ENCODE data around the gene SPRED1.
"Not testable (repeated sequence)": the region's sequence is repeated elsewhere in the genome, so short reads cannot be mapped to it uniquely, and the experiment has no call there.

Gene SPRED1

GRCh38 chr15:38231436-38231835 is 21.2 kb upstream of the SPRED1 start:
- Histone ChIP-seq H3K4me3 (no peak overlapping the region), H3K27ac (no peak overlapping the region)
- DNase-seq (ENCODE audit: low spot score), result no peak
- TF ChIP-seq, protein P1, sequence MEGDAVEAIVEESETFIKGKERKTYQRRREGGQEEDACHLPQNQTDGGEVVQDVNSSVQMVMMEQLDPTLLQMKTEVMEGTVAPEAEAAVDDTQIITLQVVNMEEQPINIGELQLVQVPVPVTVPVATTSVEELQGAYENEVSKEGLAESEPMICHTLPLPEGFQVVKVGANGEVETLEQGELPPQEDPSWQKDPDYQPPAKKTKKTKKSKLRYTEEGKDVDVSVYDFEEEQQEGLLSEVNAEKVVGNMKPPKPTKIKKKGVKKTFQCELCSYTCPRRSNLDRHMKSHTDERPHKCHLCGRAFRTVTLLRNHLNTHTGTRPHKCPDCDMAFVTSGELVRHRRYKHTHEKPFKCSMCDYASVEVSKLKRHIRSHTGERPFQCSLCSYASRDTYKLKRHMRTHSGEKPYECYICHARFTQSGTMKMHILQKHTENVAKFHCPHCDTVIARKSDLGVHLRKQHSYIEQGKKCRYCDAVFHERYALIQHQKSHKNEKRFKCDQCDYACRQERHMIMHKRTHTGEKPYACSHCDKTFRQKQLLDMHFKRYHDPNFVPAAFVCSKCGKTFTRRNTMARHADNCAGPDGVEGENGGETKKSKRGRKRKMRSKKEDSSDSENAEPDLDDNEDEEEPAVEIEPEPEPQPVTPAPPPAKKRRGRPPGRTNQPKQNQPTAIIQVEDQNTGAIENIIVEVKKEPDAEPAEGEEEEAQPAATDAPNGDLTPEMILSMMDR (IDR thresholded peaks at IDR 0.05), result no peak

DNA sequence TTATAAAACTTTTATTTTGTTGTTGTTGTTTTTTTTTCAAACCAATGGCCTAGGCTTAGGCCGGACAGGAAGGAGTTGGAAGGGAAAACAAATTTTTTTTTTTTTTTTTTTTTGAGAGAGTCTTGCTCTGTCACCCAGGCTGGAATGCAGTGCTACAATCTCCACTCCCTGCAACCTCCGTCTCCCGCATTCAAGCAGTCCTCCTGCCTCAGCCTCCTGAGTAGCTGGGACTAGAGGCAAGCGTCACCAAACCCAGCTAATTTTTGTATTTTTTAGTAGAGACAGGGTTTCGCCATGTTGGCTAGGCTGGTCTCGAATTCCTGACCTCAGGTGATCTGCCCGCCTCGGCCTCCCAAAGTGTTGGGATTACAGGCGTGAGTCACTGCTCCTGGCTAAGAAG is 15.6 kb upstream of the SPRED1 start:
- not testable (repeated sequence) for H3K4me3 ChIP-seq; DNase-seq (ENCODE audit: low spot score); H3K27ac ChIP-seq

DNA sequence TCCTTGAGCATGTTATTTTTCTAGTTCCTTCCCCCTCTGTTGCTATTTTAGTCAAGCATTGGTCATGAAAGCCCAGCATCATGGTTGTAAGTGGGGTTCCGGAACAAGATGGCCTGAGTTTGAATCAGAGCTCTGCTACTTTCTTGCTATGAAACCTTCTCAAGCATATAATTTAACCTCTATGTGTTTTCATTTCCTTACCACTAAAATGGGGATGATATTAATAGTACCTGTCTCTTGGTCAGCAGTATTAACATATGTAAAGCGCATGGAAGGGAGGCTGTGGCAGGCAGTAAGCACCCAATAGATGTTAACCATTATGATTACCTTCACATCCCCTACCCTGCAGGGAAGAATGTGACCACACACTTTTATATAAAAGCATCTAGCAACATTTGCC is 14.3 kb upstream of the SPRED1 start:
- Histone ChIP-seq H3K27ac (no peak overlapping the region), H3K4me3 (no peak overlapping the region)
- TF ChIP-seq, protein P1 (IDR thresholded peaks at IDR 0.05), result no peak
- DNase-seq (ENCODE audit: low spot score), result no peak

DNA sequence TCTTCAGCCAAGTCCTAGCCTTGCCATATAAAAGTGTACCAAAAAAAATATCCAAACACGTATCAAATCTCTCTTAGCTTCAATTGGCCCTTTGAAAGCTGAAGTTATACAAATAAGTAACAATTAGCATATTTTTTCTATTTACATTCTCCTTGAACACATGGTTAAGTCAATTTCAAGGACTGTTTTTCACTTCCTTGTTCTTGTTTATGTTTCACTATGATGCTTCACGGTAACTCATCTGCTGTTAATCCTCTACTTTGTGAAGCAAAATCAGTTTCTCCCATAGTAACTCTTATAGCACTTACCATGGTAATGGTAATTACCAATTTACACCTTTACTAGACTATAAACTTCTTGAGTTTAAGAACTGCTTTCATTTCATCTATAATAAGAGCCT is 10.6 kb upstream of the SPRED1 start:
- Histone ChIP-seq H3K27ac (no peak overlapping the region), H3K4me3 (no peak overlapping the region)
- TF ChIP-seq, protein P1 (IDR thresholded peaks at IDR 0.05), result no peak
- DNase-seq (ENCODE audit: low spot score), result no peak

- TF ChIP-seq, protein P1 (IDR thresholded peaks at IDR 0.05), result no peak
- no peak for DNase-seq (ENCODE audit: low spot score)
- no peak overlapping the region for H3K4me3 ChIP-seq
- H3K27ac ChIP-seq, result no peak overlapping the region
These were observed 9.2 kb upstream of the SPRED1 start for GRCh38 chr15:38243278-38244055.

DNA sequence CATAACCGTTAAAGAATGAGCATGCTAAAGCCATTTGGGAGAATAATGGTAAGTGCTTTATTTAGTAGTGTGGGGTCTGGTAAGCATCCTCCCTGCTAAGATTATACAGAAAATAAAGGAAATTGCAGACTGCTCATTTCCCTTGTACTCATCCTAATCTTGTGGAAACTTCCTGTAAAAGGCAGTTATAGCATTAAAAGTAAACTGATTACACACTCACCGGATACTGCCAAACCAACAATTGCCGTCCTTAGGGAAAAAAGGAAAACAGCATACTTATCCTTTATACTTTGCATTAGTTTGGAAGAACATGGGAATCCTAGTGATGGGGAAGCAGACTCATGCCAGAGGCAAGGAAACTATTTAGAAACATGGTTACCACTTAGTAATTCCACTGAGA is 5.3 kb upstream of the SPRED1 start:
- TF ChIP-seq, protein P1 (IDR thresholded peaks at IDR 0.05), result no peak
- Histone ChIP-seq H3K27ac (no peak overlapping the region), H3K4me3 (no peak overlapping the region)
- no peak for DNase-seq (ENCODE audit: low spot score)

- Histone ChIP-seq H3K27ac (peak overlapping the region; percentile 98 to 100), H3K4me3 (peak overlapping the region; percentile 94)
- TF ChIP-seq, protein P1 (IDR thresholded peaks at IDR 0.05), result no peak
- no peak for DNase-seq (ENCODE audit: low spot score)
These were observed 730 bp downstream of the SPRED1 start for GRCh38 chr15:38253351-38253781.

All from coronary artery (tissue), 2 donors.